Stimulated activated CD4-positive, alpha-beta T cell treated with anti-CD3 and anti-CD28 coated beads, TNF-alpha, amount 100 ng/mL, for 1 hour (primary cell): ENCODE data around the gene ELP2.
"Not testable (repeated sequence)": the region's sequence is repeated elsewhere in the genome, so short reads cannot be mapped to it uniquely, and the experiment has no call there.

Experiments
- DNase-seq, 3 donors: peaks; one replicate each; pipeline ENCODE4 v3.0.0-alpha.2; 2020; ENCODE audit warnings: low read depth in 3 of 3, low spot score in 1 of 3

Gene ELP2

GRCh38 chr18:36158266-36158867 is 28.7 kb downstream of the ELP2 start:
- DNase-seq: no peak

- DNase-seq: no peak
Observed at GRCh38 chr18:36160959-36161371, 31.3 kb downstream of the ELP2 start.

- DNase-seq: no peak
Observed at GRCh38 chr18:36162981-36163380, 33.3 kb downstream of the ELP2 start.

GRCh38 chr18:36167692-36168218 is 38.1 kb downstream of the ELP2 start:
- no peak for DNase-seq

- DNase-seq: not testable (repeated sequence)
Observed at GRCh38 chr18:36168296-36168695, 38.6 kb downstream of the ELP2 start.

- DNase-seq: no peak
Observed at GRCh38 chr18:36169938-36170337, 40.2 kb downstream of the ELP2 start.

- no peak for DNase-seq
Observed at GRCh38 chr18:36175481-36175880, 45.8 kb downstream of the ELP2 start.

GRCh38 chr18:36176177-36176584 is 46.5 kb downstream of the ELP2 start:
- DNase-seq: no peak

- DNase-seq: no peak
Observed at GRCh38 chr18:36176711-36177110, 47.0 kb downstream of the ELP2 start.

- DNase-seq: no peak
Observed at GRCh38 chr18:36177913-36178312, 48.2 kb downstream of the ELP2 start.

- DNase-seq: no peak
Observed at GRCh38 chr18:36179562-36180355, 50.1 kb downstream of the ELP2 start.

GRCh38 chr18:36181441-36181840 is 51.7 kb downstream of the ELP2 start:
- DNase-seq: no peak

- DNase-seq: no peak
Observed at GRCh38 chr18:36181898-36182506, 52.3 kb downstream of the ELP2 start.

- DNase-seq: no peak
Observed at GRCh38 chr18:36183033-36183432, 53.3 kb downstream of the ELP2 start.

GRCh38 chr18:36183987-36184386 is 54.3 kb downstream of the ELP2 start:
- no peak for DNase-seq

GRCh38 chr18:36185157-36185556 is 55.5 kb downstream of the ELP2 start:
- DNase-seq: no peak

- DNase-seq: no peak
Observed at GRCh38 chr18:36185901-36186460, 56.3 kb downstream of the ELP2 start.

GRCh38 chr18:36186461-36187192 is 56.9 kb downstream of the ELP2 start:
- no peak for DNase-seq

- DNase-seq: no peak
Observed at GRCh38 chr18:36187193-36187825, 57.6 kb downstream of the ELP2 start, which contains the start of gene MOCOS. TSS of gene MOCOS (plus strand) at chr18:36187497. CDS start at chr18:36187540, 43 bp downstream.
